LNCaP clone FGC (cell line): Measurements from ENCODE around the gene ZNF667.

Source experiments
- DNase-seq: peaks from one replicate; pipeline ENCODE4 v3.0.0-alpha.2; 2011; ENCODE audit warnings: low read depth
- H3K4me3 ChIP-seq: 2 replicates; pipeline ENCODE4 v1.5.1; 2011; ENCODE audit warnings: mild to moderate bottlenecking, low read depth, low read length, control low read depth
- TF ChIP-seq, protein P1 (sequence below): IDR thresholded peaks from 2 replicates; pipeline ENCODE4 v1.5.1; 2012; ENCODE audit warnings: mild to moderate bottlenecking; ENCODE audit not compliant: control insufficient read depth, insufficient read depth; ENCODE audit errors: extremely low read depth

Gene ZNF667

DNA sequence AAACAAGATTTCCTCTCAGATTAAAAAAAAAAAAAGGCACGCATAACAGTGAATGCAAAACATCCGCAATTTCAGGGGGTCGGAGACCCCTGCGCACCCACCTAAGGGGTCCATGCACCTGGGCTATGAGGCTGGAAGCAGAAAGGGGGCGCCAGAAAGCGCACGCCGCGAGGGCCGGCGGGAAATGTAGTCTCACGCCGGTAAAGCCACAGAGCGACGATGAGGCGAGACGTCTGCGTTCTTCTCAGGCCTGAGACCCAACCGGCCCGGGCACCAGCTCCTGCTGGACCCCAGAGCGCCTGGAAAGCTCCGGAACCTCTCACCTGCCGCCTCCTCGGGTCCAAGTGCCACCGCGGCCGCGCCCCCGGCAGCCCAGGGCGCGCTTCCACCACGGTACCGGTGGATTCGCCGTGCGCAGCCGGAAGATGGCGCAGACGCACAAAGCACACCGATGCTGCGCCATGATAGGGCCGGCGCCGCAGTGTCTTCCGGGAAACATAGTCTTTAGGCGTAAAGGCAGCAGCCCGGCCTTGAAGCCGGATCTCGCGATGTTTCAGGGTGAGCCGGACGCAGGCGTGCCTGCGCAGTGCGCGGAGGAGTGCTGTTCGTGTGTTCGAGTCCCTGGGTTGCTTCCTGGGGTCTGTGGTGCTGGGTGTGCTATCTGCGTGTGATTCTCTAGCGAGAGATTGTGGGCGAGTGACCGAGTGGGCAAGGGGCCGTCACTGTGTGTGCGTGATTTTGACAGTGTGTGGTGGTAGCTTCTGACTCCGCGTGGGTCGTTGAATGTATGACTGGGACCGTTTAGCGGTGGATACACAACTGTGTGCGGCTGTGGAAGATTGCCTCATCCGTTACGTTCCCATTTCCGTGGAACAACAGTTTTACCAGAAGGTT is 83.8 kb downstream of the ZNF667 start, which contains the start of gene ZNF582:
Gene ZNF582, minus strand, starts transcription at position 416 of the 894 bp plus-strand sequence. CDS start 1,782 bp downstream, outside the sequence.
- DNase-seq: peak; percentile 90
- TF ChIP-seq, protein P1, sequence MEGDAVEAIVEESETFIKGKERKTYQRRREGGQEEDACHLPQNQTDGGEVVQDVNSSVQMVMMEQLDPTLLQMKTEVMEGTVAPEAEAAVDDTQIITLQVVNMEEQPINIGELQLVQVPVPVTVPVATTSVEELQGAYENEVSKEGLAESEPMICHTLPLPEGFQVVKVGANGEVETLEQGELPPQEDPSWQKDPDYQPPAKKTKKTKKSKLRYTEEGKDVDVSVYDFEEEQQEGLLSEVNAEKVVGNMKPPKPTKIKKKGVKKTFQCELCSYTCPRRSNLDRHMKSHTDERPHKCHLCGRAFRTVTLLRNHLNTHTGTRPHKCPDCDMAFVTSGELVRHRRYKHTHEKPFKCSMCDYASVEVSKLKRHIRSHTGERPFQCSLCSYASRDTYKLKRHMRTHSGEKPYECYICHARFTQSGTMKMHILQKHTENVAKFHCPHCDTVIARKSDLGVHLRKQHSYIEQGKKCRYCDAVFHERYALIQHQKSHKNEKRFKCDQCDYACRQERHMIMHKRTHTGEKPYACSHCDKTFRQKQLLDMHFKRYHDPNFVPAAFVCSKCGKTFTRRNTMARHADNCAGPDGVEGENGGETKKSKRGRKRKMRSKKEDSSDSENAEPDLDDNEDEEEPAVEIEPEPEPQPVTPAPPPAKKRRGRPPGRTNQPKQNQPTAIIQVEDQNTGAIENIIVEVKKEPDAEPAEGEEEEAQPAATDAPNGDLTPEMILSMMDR: peak; percentile 88
- peak within 1 kb of the TSS; percentile 77 for H3K4me3 ChIP-seq
